IPS-NIHi11 (cell line): ENCODE measurements around the gene ATF4.
A peak's percentile ranks its signal among the peaks of the same experiment; 100 is the strongest.
"Not testable (repeated sequence)": the region's sequence is repeated elsewhere in the genome, so short reads cannot be mapped to it uniquely, and the experiment has no call there.

Experiments
- DNase-seq: peaks from one replicate; pipeline ENCODE4 v3.0.0; 2012; ENCODE audit warnings: mixed read lengths, low spot score

The ATF4 gene

DNA sequence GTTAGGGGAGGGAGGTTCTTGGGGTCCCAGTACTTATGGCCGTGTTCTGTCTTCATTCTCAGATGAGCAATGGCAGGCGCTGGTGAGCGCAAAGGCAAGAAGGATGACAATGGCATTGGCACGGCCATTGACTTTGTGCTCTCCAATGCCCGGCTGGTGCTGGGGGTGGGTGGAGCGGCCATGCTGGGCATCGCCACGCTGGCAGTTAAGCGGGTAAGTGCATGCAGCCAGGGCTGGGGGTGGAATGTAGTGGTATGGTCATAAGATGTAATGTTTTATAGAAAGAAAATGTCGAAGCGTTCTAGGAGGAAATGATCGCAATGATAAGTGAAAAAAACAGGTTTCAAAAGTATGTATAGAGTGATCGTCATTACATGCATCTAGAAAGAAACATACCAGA, 9.1 kb upstream of the ATF4 start:
- DNase-seq, result no peak

DNA sequence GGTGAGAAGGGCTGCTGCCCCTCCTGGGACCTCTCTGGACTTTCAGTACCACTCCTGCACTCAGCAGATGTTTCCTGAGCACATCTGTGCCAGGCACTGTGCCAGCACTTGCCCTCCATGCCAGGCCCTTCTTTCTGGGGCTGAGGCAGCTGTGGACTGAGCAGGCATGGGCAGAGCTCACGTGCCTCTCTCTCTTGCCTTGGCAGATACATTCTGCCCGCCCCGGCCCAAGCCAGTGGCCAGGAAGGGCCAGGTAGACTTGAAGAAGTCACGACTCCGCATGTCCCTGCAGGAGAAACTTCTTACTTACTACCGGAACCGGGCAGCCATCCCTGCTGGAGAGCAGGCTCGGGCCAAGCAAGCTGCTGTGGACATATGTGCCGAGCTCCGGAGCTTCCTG, 8.3 kb upstream of the ATF4 start:
- no peak for DNase-seq

DNA sequence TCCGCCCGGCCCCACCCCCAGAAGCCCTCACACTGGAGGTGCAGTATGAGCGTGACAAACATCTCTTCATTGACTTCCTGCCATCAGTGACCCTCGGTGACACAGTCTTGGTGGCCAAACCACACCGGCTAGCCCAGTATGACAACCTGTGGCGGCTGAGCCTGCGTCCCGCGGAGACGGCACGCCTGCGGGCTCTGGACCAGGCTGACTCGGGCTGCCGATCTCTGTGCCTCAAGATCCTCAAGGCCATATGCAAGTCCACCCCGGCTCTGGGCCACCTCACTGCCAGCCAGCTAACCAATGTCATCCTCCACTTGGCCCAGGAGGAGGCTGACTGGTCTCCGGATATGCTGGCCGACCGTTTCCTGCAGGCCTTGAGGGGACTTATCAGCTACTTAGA, 6.6 kb upstream of the ATF4 start:
- no peak for DNase-seq

DNA sequence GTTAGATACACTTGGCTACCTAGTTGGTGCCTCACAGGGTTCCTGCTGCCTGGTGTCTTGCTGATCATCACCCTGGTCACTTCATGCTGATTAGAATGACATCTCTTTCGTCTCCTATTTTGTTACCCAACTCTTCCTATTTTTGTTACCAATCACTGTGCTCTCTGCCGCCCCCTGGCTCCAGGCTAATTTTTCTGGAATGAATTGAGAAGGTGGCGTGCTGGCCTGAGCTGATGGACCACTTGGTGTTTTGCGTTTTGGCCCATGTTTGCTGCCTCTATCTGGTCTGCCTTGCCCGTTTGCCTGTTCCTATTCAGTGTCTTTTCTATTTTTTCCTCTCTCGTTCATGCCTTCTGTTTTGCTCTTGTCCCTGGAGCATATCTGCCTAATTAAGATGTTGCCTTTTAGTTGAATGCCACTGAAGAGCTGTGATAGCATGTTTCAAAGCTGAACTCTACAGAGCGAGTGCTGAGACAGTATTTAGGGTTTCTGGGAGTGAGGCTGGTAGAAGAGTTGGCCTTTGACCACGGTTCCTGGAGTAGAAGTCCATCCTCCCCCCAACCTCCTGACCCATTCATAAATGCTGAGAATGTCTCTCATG, 5.9 kb upstream of the ATF4 start:
- DNase-seq, result no peak

DNA sequence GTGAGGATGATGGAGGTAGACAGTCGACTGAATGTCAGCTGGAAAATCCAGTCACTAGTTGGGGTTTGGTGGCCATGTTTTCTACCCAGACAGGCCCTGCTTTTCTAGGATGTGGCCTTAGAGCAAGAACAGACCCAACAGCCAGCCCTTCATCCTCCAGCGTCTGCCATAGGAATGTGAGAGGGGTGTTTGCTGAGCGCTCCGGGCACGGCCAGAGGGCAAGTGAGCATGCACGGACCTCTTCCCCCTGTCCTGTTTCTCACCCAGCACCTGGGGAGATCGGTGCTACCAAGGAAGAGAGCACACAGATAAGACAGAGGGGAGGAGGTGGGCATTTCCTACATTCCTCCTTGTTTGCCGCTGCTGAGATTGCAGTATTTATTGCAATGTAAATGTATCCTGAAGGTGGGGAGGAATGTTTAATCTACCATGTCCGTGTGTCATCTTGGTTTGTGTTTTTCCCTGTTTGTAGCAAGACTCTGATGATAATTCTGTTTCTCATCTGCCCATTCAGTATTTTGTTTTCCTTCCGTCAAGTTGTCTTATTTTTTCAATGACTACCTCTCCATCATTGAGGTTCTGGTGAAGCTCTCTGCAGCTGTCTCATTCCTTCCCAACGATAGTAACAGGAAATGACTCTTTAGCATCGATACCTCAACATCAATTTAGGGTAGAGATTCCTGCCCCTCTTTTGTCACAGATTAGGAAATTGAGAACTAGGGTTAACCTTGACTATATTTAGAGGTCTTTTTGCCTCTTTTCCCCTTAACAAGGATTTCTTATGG, 4.9 kb upstream of the ATF4 start:
- no peak for DNase-seq

DNA sequence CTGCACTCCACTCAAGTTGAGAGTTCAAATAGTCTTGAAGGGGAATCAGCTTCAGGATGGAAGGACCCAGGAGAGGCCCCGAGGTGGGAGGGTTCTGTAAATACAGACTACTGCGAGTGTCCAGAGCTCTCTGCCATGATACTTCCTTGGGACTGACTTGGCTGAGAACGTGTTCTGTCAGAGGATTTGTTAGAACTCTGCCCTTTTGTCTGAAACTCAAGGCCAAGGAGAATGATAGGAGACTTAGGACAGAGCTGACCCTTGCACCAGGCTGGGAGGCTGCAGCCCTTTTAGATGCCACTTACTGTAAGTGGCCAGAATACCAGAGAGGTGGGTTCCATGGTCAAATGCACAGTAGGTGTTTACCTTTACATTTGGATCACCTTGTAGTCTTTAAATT, 2.9 kb upstream of the ATF4 start:
- no peak for DNase-seq

DNA sequence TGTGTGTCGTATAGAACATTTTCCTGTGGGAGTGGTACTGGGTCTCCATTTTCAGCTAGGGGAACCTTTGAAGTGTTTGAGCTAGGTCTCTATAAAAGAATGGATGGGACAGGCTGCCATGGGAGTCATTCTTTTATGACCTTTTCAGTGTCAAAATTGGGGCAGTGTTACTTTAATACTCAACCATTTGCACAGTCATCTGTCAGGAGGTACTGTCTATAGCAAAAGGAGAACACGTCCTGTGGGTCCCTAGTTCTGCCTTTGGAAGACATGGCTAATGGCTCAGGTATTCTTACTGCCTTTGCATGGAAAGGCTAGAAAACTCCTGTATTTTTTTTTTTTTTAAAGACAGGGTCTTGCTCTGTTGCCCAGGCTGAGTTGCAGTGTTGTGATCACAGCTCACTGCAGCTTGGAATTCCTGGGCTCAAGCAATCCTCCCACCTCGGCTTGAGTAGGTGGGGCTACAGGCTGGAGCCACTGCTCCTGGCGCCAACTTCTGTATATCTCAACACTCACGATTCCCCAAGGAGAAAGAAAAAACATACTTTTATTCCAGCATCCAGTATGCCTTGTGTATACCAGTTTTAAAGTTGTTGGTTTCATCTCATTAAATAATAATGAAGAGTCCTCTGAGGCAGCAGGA, 2.1 kb upstream of the ATF4 start:
- no peak for DNase-seq

DNA sequence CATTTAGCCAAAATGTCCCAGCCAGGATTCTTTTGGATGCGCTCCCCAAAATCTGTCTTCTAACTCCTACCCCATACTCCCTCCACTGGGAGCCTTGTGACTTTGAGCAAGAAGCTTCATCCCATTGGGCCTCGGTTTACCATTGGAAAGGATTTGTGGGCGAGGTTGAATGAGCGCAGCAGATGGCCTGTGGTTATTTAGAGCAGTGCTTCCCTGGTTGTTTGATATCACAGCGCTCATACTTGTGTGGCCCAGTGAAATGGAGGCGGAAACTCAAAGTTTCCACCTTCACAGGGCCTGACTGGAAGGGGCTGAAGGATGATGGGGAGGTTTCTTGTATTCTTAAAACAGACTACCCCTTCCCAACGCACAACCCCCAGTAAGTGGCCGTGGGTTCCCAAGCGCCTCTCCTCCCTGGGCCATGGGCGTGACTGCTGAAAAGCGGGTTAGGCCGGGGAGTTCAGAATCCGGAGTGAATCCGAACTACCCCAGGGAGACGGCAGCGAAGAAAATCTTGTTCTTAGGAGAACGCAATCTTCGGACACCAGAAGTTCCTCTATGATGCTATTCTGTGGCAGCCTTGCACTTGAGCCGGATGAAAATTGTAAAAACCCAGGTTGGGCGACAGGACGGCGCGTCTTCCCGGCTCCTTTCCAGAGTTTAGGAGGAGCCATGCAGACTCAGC, 1.2 kb upstream of the ATF4 start:
- no peak for DNase-seq

DNA sequence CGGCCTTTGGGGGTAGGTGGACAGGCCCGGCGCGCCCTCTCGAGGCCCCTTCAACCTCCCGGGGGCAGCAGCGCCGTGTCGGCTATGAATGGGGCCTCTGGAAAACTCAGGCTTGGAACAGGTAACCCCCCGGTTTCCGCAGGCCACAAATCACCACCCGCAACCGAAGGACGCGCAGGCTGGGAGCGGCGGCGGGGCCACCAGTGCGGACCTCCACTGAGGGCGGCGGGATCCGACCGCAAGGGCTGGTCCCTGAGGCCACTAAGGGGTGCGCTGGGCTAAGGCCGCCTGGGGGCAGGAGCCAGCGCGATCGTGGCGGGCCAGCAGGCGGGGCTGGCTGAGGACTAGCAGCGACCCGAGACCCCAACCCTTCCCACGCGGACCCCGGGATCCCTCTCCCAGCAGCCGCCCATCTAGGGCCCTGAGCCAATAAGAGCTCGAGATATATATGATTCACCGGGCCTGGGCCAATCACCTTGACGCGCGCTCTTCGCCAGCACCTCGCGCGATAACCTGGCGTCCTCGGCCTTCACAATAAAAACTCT, 609 bp upstream of the ATF4 start:
- DNase-seq, result peak; percentile 96

DNA sequence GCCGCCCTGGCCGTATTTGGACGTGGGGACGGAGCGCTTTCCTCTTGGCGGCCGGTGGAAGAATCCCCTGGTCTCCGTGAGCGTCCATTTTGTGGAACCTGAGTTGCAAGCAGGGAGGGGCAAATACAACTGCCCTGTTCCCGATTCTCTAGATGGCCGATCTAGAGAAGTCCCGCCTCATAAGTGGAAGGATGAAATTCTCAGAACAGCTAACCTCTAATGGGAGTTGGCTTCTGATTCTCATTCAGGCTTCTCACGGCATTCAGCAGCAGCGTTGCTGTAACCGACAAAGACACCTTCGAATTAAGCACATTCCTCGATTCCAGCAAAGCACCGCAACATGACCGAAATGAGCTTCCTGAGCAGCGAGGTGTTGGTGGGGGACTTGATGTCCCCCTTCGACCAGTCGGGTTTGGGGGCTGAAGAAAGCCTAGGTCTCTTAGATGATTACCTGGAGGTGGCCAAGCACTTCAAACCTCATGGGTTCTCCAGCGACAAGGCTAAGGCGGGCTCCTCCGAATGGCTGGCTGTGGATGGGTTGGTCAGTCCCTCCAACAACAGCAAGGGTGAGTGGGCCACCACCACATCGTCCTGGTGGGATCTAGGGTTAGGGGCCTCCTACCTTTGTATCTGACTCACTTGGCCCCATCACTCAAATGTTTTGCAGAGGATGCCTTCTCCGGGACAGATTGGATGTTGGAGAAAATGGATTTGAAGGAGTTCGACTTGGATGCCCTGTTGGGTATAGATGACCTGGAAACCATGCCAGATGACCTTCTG, 934 bp downstream of the ATF4 start:
- not testable (repeated sequence) for DNase-seq

DNA sequence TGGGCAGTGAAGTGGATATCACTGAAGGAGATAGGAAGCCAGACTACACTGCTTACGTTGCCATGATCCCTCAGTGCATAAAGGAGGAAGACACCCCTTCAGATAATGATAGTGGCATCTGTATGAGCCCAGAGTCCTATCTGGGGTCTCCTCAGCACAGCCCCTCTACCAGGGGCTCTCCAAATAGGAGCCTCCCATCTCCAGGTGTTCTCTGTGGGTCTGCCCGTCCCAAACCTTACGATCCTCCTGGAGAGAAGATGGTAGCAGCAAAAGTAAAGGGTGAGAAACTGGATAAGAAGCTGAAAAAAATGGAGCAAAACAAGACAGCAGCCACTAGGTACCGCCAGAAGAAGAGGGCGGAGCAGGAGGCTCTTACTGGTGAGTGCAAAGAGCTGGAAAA, 1.7 kb downstream of the ATF4 start:
- DNase-seq, result not testable (repeated sequence)

DNA sequence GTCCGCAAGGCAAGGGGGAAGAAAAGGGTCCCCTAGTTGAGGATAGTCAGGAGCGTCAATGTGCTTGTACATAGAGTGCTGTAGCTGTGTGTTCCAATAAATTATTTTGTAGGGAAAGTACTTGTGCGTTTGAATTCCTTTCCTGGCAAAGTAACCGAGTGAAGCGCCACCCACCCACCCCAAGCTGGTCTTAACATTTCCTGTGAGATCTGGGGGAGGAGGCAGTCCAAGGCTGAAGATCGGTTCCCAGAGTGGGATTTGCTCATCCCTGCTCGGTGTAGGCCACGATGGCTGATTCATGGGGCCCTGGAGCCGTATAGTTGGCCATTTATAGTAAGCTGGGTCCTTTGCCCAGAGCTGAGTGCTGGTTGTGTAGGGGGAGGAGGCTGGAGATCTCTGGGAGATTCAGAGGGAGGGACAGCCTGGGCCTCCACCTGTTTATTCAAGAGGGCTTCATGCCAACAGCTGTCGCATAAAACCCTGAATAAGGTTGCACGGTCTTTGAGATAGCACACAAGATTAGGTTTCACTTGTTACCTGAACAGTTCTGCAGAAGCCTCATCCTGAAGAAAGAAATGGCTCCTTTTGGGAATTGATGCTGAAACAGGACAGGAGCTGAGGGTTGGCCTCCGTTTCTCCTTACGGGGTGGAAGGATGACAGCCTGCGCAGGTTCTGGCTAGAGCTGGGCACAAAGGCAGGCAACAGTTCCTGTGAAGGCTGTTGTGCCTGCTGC, 2.4 kb downstream of the ATF4 start:
- no peak for DNase-seq

DNA sequence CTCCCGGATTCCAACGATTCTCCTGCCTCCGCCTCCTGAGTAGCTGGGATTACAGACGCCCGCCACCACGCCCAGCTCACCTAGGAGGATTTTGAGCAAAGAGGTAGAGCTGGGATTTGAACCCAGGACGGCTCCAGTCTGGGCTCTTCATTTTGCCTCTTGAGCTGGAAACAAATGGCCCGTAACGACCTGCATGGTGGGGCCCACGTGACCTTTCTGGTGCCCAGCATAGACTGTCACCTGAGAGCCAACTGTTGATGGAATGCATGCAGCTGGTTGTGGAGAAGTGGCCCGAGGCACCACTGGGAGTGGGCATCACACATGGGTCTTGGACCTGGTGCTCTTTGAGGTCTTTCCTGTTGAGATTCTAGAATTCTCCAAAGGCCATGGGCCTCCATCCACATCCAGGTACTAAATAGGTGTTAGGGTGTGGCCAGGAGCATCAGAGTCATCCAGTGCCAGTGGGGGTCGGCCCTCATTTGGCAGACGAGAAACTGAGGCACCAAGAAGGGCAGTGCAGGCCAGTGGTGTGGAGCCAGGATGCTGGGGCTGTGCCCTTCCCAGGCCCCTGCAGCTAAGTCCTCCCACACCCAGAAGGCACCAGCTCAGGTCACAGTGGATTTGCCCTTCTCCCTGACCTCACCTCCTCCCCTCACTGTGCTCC, 3.9 kb downstream of the ATF4 start:
- no peak for DNase-seq

DNA sequence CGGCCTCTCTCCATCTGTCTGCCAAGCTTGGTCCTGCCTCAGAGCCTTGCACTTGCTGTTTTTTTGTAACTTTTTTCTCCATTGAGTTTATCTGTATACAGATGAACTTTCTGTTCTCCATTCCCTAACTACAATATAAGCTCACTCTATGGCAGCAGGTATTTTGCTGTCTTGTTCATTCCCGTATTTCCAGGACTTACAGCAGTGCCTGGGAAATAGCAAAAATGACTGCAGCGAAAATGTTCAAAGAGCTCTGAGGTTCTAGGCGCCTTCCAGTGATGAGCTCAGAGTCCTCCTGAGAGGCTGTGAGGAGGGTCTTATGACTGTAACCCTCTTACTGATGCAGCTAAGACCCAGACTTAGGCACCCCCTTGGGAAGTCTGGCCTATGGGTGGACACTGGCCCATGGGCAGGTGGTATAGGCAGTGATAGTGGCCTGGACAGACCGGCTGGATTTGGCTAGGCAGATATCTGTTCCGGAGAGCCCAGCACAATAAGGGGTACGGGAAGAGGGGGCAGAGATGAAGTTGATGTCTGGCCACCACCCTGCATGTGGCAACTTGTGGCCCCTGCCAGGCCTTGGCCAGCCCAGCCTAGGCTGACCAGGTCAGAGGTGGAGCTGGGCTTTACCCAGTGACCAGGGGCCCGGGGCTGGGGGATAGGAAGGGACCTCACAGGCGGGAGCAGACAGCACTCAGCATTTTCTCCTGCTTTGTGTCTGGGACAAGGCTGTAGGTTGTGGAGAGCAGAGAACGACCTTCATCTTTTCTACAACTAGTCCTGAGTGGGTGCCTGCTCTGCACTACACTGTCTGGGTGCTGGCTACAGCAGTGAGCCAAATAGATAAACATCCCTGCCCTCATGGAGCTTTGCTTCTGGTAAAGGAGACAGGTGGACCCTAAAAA, 4.6 kb downstream of the ATF4 start:
- no peak for DNase-seq

DNA sequence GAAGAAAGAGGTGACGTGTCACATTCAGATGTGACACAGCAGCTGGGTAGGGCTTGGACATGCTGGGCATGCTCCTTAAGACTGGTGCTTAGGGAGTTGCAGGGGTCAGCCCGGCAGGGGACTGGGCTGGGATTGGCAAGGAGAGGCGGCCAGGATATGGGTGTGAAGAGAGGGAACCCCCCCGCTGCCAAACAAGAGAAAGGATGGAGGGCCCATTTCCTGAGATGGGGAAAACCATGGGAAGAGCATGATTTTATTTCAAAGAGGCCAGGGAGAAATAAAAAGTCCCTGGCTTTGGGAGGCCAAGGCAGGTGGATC, 5.3 kb downstream of the ATF4 start:
- DNase-seq, result no peak

DNA sequence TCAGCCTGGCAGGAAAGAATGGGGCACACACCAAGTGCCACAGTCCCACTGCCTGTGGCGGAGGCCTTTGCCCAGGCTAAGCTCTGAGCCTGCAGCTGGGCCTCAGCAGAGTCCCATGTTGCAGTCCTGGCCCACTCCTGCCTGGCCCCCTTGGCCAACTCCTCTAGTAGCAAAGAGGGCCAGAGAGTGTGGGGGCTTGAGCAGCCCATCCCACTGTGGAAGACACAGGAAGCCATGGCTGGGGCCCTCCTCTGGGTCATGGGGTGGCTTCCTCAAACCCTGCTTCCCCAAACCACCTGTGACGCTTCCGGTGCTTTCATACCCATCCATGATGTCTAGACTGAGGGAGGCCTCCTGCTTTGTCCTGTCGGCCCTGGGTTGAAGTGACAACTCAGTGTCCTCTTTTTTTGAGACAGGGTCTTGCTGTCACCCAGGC, 6.4 kb downstream of the ATF4 start:
- DNase-seq, result no peak

DNA sequence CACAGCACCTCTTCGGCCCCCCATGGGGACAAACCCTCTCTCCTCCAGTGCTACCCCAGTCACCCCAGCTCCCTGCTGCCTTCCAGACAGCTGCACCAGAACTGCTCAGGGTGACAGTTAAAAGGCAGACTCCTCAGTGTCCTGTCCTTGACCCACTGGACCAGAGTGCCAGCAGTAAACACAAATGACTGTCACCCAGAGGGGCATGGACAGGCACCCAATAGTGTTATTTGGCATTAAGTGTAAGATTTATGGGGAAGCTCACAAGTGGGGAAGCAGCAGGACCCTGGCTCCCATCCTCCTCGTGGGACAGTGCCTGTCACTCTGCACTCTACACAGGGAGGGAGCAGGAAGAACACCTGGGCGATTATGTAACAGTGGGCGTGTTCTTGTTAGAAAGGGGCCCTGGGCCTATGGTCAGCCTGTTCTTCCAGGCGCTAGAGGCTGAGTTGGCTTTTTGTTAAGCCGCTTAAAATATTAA, 7.2 kb downstream of the ATF4 start:
- DNase-seq, result no peak

DNA sequence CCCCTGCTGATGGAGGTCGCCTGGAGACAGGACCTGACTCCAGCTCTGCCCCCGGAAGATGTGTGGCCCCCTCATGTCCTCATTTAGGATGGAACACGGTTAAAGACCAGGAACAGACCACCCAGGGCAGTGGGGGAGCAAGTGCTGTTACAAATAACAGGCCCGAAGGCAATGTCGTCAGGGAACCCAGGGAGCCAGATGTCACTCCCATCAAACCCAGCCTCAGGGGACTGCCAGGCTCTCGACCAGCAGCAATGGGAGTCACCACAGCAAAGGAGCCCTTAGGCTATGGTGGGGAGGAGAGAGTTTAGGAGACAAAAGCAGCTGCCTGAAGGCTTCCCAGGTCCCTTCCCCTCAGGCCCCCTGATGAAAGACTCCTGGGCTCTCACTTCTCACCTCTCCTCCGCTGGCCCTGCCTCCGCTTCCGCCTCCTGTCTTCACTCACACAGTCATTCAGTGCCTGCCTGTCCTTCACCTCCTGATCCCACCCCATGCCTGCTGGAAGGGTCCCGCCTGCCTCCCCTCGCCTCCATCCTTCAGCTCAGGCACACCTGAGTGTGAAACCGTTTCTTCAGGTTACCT, 7.8 kb downstream of the ATF4 start:
- DNase-seq, result no peak
